ENCODE measurements around the gene PLCB2.

PLCB2 gene

DNA sequence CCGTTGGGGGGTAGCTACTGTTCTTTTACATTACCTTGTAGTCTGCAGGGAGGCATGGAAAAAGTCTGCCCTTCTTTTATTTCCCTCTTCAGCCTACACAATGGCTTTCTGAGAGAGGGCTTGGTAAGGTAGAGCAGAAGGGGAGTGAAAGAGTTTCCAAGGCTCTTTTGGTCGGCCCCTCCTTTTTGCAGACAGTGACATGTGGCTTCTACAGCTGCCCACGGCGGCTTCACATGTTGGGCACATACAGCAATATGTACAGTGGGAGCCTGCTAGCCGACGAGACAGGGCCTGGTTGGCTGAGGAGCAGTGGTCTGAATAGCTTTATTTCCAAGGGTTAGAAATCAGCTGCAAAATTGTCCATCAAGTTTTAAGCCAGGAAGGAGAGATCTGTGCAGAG, 19.7 kb upstream of the PLCB2 start:
- no peak for DNase-seq (ENCODE audit: low read depth)

GRCh38 chr15:40325700-40326099, 18.0 kb upstream of the PLCB2 start:
- DNase-seq (ENCODE audit: low read depth), result no peak

DNA sequence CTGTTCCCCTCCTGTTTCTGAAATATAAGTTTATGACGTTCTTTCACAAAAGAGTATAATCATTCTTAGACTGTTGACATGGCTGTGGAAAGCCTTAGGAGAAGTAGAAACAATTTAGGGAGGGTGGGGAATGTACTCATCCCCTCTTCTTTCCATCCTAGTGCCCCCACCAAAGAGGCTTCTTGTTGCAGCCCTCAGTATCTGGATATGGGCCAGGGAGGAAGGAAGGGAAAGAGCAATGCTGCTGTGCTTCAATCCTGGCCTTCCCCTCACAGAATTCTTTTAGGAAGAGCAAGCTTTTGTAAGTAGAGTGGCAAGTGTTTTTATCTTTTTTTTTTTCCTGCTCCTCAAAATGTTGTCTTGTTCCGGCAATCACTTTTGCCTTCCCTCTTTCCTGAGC, 17.5 kb upstream of the PLCB2 start:
- DNase-seq (ENCODE audit: low read depth), result no peak

- no peak for DNase-seq (ENCODE audit: low read depth)
Measured at GRCh38 chr15:40323953-40324937, 16.5 kb upstream of the PLCB2 start.

GRCh38 chr15:40323239-40323952, 15.7 kb upstream of the PLCB2 start, which contains the start of gene INAFM2:
INAFM2 (plus strand) TSS chr15:40323692; CDS start chr15:40324056, 364 bp downstream.
- peak; percentile 78 for DNase-seq (ENCODE audit: low read depth)

DNA sequence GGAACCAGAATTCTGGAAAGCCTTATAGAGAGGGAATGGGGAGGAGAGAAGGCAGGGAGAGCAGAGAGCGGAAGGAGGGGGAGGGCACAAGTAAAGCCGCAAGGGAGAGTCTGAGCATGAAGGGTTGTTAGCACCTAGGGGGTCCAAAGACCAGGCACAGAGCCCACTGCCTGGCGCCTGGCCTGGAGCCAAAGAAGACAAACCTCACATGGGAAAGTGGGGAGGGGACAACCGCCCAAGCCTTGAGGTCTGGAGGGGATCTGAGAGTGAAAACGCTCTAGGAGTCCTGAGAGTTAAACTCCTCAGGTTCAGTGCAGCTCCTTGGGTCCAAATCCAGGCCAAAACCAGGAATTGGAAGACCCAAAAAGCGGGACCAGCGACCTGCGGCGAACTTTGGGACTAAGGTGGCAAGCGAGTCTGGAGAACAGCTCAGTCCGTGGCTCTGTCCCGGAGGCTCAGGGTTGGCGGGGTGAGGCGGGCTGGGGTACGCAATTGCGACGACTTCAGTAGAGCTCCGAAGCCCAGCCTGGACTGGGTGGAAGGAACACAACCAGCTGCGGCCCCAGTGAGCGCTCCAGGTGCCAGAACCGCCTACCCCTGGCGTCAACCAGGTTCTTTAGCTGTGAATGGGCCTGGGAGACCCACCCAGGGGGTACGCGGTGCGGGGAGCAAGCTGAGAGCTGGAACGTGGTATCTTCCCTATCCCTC, 14.9 kb upstream of the PLCB2 start:
- no peak for DNase-seq (ENCODE audit: low read depth)

- DNase-seq (ENCODE audit: low read depth), result peak; percentile 38
Measured at GRCh38 chr15:40320931-40321371, 13.2 kb upstream of the PLCB2 start.

GRCh38 chr15:40320409-40320808, 12.7 kb upstream of the PLCB2 start:
- DNase-seq (ENCODE audit: low read depth), result no peak

GRCh38 chr15:40317580-40317979, 9.8 kb upstream of the PLCB2 start:
- no peak for DNase-seq (ENCODE audit: low read depth)

DNA sequence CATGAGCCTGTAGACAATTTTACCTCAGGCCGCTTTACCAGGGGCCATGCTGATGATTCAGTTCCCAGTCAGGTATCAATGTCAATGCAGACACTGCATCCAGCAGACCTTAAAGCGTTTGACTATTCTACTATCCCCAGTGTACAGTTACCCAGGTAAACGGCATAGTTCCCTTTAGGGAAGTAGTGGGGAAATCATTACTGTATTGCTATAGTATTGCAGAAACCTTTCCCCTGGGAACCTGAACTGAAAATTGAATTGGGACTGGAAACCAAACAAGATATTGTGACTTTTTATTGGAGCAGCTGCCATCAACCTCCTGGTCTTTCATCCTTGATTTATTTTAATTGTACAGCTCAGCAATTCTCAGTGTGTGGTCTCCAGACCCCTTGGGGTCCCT, 9.2 kb upstream of the PLCB2 start:
- no peak for DNase-seq (ENCODE audit: low read depth)

- DNase-seq (ENCODE audit: low read depth), result no peak
Measured at GRCh38 chr15:40314723-40315276, 7.1 kb upstream of the PLCB2 start.

- DNase-seq (ENCODE audit: low read depth), result no peak
Measured at GRCh38 chr15:40313531-40314398, 6.0 kb upstream of the PLCB2 start.

- no peak for DNase-seq (ENCODE audit: low read depth)
Measured at GRCh38 chr15:40312370-40313158, 4.8 kb upstream of the PLCB2 start.

GRCh38 chr15:40310993-40311392, 3.3 kb upstream of the PLCB2 start:
- no peak for DNase-seq (ENCODE audit: low read depth)

GRCh38 chr15:40310001-40310959, 2.5 kb upstream of the PLCB2 start:
- no peak for DNase-seq (ENCODE audit: low read depth)

DNA sequence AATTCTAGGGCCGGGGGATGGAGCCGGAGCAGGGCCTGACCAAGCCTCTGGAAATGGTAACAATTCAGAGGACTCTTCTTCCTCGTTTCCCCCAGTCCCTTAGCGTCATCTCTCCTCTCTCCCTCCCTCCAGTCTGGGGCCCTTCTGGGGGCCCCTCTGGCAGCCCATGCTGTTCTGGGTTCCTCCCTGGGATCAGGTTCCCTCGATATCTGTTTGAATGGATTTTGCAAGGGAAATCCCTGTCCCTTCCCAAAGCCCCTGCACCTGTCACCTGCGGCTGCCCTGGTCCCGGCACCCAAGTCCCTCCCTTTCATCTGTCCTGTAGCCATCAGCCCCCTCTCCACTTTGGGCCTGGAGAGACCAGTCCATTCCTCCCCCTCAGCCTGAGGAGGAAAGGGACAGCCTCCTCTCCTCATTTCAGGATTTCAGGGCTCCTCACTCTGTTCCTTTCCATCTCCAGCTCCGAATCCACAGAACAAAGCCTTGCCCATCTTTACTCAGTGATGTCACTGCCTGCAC, 1.7 kb upstream of the PLCB2 start:
- DNase-seq (ENCODE audit: low read depth), result no peak

DNA sequence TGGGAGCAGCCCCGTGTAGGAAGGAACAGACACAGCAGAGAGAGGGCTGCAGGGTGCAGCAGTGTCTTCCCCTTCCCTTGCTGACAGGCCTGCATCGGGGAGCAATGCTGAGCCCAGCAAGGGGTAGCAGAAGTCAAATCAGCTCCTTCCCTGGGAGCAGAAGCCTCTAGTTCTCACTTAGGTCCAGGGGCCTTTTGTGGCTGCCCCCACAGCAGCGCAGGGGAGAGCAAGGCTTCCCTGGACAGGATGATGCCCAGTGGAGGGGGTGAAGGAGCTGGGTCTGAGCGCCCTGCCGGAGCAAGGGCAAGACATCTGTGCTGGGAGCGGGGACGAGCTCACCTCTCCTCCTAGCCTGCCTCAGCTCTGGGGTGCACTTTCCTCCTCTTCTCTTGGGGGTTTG, 827 bp downstream of the PLCB2 start:
- DNase-seq (ENCODE audit: low read depth), result no peak

DNA sequence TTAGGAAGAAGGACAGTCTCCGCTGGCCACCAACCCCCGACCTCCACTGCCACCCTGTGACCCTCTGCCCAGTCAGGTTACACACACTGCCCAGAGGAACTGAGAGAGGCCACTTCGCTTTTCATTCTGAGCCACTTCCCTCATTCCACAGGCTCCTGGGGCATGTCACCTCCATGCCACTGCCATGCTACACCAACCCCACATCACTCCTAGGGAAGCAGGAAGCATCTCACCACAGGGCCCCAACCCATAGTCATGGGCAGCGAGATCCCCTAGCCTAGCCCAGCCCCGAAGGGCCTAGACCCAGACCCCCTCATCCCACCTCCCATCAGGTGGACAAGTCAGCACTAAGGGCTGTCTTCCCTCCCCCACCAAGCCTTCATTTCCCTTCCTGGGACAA, 1.4 kb downstream of the PLCB2 start:
- no peak for DNase-seq (ENCODE audit: low read depth)

- no peak for DNase-seq (ENCODE audit: low read depth)
Measured at GRCh38 chr15:40305281-40305680, 2.5 kb downstream of the PLCB2 start.
